Measurements from ENCODE around the gene BICRAL.

DNA sequence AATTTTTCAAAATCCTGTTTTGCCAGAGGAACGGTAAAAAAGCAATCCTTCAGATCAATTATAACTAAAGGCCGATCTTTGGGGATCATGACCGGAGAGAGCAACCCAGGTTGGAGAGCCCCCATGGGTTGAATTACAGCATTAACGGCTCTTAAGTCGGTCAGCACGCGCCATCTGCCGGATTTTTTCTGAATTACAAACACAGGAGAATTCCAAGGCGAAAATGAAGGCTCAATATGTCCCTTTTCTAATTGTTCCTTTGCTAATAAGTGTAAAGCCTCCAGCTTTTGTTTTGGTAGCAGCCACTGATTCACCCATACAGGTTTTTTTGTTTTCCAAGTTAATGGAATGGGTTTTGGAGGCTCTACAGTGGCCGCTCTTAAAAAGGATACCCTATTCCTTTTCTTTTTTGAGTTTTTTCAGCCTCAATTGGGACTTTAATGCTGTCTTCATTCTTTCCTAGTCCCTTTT lies 117.1 kb downstream of the BICRAL start:
- no peak for TF ChIP-seq EZH2phosphoT487 (IDR thresholded peaks at IDR 0.05; ENCODE audit: borderline replicate concordance, low read length)
- TF ChIP-seq, protein P1, sequence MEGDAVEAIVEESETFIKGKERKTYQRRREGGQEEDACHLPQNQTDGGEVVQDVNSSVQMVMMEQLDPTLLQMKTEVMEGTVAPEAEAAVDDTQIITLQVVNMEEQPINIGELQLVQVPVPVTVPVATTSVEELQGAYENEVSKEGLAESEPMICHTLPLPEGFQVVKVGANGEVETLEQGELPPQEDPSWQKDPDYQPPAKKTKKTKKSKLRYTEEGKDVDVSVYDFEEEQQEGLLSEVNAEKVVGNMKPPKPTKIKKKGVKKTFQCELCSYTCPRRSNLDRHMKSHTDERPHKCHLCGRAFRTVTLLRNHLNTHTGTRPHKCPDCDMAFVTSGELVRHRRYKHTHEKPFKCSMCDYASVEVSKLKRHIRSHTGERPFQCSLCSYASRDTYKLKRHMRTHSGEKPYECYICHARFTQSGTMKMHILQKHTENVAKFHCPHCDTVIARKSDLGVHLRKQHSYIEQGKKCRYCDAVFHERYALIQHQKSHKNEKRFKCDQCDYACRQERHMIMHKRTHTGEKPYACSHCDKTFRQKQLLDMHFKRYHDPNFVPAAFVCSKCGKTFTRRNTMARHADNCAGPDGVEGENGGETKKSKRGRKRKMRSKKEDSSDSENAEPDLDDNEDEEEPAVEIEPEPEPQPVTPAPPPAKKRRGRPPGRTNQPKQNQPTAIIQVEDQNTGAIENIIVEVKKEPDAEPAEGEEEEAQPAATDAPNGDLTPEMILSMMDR (IDR thresholded peaks at IDR 0.05; ENCODE audit: low read depth, low read length, poor library complexity, severe bottlenecking) = peak; percentile 66
